Activated CD4-positive, alpha-beta T cell treated with anti-CD3 and anti-CD28 coated beads, Interleukin-2, amount 50 U/mL, for 48 hours (primary cell): Measurements from ENCODE around the gene NMUR1.

Experiments used
- DNase-seq, 2 experiments: peaks; one replicate each; pipeline ENCODE4 v3.0.0-alpha.2; 2020

The NMUR1 gene

GRCh38 chr2:231483398-231484329 lies 46.6 kb downstream of the NMUR1 start:
- DNase-seq: peak; percentile 34 to 49

GRCh38 chr2:231482806-231483391 lies 47.3 kb downstream of the NMUR1 start:
- DNase-seq: peak; percentile 82 to 83

GRCh38 chr2:231480781-231481180 lies 49.5 kb downstream of the NMUR1 start:
- DNase-seq: no peak

- DNase-seq: no peak
Measured at GRCh38 chr2:231479455-231479854, 50.8 kb downstream of the NMUR1 start.

GRCh38 chr2:231476920-231477319 lies 53.3 kb downstream of the NMUR1 start:
- no peak for DNase-seq

- no peak for DNase-seq
Measured at GRCh38 chr2:231475965-231476364, 54.3 kb downstream of the NMUR1 start.
